ENCODE measurements around the gene UBE2D4.
A peak's percentile ranks its signal among the peaks of the same experiment; 100 is the strongest.
"Not testable (repeated sequence)": the region's sequence is repeated elsewhere in the genome, so short reads cannot be mapped to it uniquely, and the experiment has no call there.

The UBE2D4 gene

DNA sequence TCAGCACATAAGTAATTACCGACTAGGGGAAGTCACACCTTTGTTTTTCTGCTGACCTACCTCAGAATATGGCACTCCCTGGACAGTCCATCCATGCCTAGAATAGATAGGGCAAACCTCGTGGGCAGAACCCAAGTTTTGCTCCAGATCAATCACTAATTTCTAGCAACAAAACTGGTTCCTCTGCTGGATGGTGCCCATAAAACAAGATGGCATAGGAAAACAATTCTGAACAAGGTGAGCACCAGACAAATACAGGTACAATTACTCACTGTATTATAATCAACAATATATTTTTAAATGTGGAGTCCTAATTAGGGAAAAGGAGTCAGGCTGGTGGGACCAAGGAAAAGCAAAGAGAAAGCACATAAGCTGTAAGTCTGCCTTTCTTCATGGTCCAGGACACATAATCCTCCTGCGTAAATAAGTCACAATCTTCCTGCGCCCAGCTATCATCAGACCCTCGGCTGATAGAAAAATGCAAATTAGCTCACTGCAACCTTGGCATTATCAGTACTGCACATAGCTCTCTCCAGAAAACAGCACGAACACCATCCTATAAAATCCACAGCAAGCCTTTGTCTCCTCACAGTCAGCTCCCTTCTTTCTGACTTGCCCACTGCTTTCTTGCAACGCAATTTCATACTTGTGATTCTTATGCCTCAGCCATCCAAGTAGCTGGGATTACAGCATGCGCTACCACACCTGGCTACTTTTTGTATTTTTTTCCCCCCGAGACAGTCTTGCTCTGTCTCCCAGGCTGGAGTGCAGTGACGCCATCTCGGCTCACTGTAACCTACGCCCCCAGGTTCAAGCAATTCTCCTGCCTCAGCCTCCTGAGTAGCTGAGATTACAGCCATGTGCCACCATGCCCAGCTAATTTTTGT lies 34.9 kb upstream of the UBE2D4 start:
- Histone ChIP-seq H3K27me3 (ENCODE audit: control insufficient read depth in 1 of 2, insufficient read depth in 2 of 2, low read length in 2 of 2) (no peaks in the 10 kb centered on the region), H3K4me3 (ENCODE audit: low read depth in 1 of 2, low read length in 2 of 2) (no peak overlapping the region), H3K36me3 (ENCODE audit: insufficient read depth, low read length) (no peaks in the 10 kb centered on the region), H3K9me3 (ENCODE audit: low read length) (no peaks in the 10 kb centered on the region), H3K4me1 (ENCODE audit: insufficient read depth, low read length) (no peaks in the 10 kb centered on the region), H3K9ac (ENCODE audit: low read length) (no peak overlapping the region), H3K27ac (ENCODE audit: low read depth, low read length) (no peak overlapping the region)

DNA sequence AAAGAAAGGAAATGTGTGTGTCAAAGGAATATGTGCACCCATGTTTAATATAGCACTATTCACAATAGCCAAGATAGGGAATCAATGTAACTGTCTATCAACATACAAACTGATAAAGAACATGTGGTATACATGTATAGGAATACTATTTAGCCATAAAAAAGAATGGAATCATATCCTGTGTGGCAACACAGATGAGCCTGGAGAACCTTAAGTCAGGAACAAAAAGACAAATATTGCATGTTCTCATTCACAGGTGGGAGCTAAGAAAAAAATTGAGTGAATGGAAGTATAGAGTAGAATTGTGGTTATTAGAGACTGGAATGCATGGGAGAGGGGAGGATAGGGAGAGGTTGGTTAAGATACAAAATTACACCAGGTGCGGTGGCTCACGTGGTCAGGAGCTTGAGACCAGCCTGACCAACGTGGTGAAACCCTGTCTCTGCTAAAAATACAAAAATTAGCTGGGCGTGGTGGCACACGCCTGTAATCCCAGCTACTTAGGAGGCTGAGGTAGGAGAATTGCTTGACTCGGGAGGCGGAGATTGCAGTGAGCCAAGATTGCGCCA lies 30.3 kb upstream of the UBE2D4 start:
- no peaks in the 10 kb centered on the region for H3K9me3 ChIP-seq (ENCODE audit: low read length)
- no peaks in the 10 kb centered on the region for H3K4me1 ChIP-seq (ENCODE audit: insufficient read depth, low read length)
- H3K36me3 ChIP-seq (ENCODE audit: insufficient read depth, low read length) = peaks cover 4% of the 10 kb centered on the region
- no peak overlapping the region for H3K4me3 ChIP-seq (ENCODE audit: low read depth in 1 of 2, low read length in 2 of 2)
- no peak overlapping the region for H3K27ac ChIP-seq (ENCODE audit: low read depth, low read length)
- H3K9ac ChIP-seq (ENCODE audit: low read length) = no peak overlapping the region
- no peaks in the 10 kb centered on the region for H3K27me3 ChIP-seq (ENCODE audit: control insufficient read depth in 1 of 2, insufficient read depth in 2 of 2, low read length in 2 of 2)

DNA sequence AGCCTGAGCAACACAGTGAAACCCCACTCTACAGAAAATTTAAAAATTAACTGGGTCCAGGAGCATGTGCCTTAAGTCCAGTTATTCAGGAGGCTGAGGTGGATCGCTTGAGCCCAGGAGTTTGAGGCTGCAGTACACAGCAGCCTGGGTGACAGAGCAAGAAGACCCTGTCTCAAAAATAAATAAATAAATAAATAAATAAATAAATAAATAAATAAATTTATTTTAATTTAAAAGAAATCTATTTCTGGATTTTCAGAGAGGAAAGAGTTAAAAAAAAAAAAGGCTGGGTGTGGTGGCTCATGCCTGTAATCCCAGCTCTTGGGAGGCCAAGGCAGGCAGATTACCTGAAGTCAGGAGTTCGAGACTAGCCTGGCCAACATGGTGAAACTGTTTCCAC lies 27.7 kb upstream of the UBE2D4 start:
- H3K27me3 ChIP-seq (ENCODE audit: control insufficient read depth in 1 of 2, insufficient read depth in 2 of 2, low read length in 2 of 2); H3K27ac ChIP-seq (ENCODE audit: low read depth, low read length); H3K36me3 ChIP-seq (ENCODE audit: insufficient read depth, low read length); H3K4me3 ChIP-seq (ENCODE audit: low read depth in 1 of 2, low read length in 2 of 2); H3K4me1 ChIP-seq (ENCODE audit: insufficient read depth, low read length); H3K9me3 ChIP-seq (ENCODE audit: low read length); H3K9ac ChIP-seq (ENCODE audit: low read length): not testable (repeated sequence)

DNA sequence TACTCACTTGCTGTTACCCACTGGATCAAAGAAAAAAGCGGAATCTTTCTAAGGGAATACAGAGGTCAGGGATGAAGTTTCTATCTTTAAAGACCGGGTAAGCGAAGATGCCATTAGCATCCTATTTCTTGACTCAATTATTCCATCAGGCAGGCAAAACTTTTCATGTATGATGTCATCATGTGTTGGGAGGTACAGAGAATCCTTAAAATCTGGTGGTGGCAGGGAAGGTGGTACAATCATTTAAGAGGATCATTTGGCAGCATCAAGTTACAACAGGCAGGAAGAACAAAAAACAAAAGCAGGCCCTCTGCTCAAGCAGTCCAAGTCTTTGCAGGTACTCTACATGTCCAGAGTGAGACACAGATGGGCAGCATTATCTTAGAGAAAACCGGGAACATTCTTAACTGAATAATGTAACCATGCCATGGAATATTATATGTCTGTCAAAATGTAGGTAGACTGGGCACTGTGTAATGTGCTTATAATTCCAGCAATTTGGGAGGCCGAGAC lies 23.6 kb upstream of the UBE2D4 start:
- H3K4me1 ChIP-seq (ENCODE audit: insufficient read depth, low read length) = peaks cover 24% of the 10 kb centered on the region
- no peak overlapping the region for H3K4me3 ChIP-seq (ENCODE audit: low read depth in 1 of 2, low read length in 2 of 2)
- H3K27ac ChIP-seq (ENCODE audit: low read depth, low read length) = no peak overlapping the region
- H3K36me3 ChIP-seq (ENCODE audit: insufficient read depth, low read length) = peaks cover 4% of the 10 kb centered on the region
- H3K9me3 ChIP-seq (ENCODE audit: low read length) = no peaks in the 10 kb centered on the region
- no peaks in the 10 kb centered on the region for H3K27me3 ChIP-seq (ENCODE audit: control insufficient read depth in 1 of 2, insufficient read depth in 2 of 2, low read length in 2 of 2)
- H3K9ac ChIP-seq (ENCODE audit: low read length) = no peak overlapping the region

DNA sequence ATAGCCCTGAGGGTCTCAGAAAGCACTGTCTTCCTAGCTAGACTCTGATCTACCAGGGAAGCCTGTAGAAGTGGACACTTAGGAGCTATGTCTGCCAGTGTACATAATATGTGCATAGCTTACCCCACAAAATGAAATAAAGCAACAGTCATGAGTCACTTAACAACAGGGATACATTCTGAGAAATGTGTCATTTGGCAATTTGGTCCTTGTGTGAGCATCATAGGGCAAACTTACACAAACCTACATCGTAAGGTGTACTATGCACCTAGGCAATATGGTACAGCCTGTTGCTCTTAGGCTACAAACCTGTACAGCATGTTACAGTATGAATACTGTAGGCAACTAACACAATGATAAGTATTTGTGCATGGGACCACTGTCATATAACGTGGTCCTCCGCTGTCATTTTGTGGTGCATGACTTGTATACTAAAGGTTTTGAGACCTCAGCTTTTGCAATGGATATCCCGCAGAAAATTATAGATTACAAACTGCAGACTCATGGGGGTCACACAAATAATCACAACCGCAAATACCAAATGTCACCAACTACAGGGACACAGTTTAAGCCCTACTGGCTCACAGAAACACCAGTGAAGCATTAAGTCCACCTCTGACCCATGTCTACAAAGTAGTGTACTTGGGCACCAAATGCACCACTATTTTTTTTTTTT lies 21.6 kb upstream of the UBE2D4 start:
- Histone ChIP-seq H3K27ac (ENCODE audit: low read depth, low read length) (peak overlapping the region; percentile 68), H3K9ac (ENCODE audit: low read length) (no peak overlapping the region), H3K9me3 (ENCODE audit: low read length) (no peaks in the 10 kb centered on the region), H3K4me3 (ENCODE audit: low read depth in 1 of 2, low read length in 2 of 2) (peak overlapping the region in 1 of 2 donors; percentile 81), H3K27me3 (ENCODE audit: control insufficient read depth in 1 of 2, insufficient read depth in 2 of 2, low read length in 2 of 2) (no peaks in the 10 kb centered on the region), H3K4me1 (ENCODE audit: insufficient read depth, low read length) (peaks cover 24% of the 10 kb centered on the region), H3K36me3 (ENCODE audit: insufficient read depth, low read length) (no peaks in the 10 kb centered on the region)

DNA sequence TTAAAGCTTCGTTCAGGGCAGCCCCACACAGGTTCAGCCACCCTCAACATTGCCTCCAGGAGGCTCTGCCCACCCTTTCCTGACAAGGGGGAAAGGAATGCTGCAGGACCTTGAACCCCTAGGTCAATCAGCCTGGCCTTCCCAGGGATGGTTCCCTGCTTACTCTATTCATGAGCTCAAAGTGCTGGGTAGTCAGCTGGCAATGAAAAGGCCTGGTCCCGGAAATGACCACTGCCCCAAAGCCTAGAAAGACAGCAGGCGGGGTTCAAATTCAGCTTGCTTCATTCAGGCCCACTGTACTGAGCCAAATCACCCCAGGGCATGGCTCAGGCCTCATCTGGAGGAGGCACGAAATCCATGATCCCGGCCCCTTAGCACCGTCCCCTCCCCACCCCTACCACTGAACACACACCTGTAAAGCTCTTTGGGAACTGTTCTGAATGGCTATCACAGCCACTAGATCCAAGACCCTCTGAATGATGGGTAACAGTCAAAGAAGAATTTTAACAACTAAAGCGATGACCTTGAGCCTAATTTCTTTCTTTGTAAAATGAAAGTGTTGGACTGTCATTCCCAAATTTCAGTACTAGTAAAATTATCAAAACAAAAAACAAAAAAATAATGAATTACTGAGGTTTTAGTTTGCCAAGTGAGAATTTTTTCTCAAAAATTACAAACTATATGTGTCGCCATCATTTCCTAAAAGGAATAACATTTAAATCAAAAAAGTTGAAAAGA lies 20.9 kb upstream of the UBE2D4 start:
- peaks cover 24% of the 10 kb centered on the region for H3K4me1 ChIP-seq (ENCODE audit: insufficient read depth, low read length)
- no peaks in the 10 kb centered on the region for H3K9me3 ChIP-seq (ENCODE audit: low read length)
- H3K27me3 ChIP-seq (ENCODE audit: control insufficient read depth in 1 of 2, insufficient read depth in 2 of 2, low read length in 2 of 2) = no peaks in the 10 kb centered on the region
- H3K9ac ChIP-seq (ENCODE audit: low read length) = peak overlapping the region; percentile 82
- H3K4me3 ChIP-seq (ENCODE audit: low read depth in 1 of 2, low read length in 2 of 2) = peak overlapping the region; percentile 73 to 81
- H3K36me3 ChIP-seq (ENCODE audit: insufficient read depth, low read length) = no peaks in the 10 kb centered on the region
- peak overlapping the region; percentile 68 for H3K27ac ChIP-seq (ENCODE audit: low read depth, low read length)

DNA sequence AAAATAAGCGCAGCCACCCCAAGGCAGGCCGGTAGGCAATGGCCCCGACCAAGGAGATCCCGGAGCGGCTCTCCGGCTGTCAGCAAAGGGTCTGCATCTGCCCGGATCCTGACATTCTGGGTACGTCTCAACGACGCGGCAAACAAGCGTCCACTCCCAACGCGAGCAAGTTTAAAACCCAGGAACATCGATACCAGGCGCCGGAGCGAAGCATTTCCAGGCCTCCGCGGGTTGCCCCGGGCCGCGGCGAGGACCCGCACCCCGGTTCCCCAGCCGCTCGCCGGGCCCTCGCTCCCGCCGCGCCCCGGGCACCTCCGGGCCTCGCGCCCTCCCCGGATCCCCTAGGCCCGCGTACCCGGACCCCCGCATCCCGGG lies 20.3 kb upstream of the UBE2D4 start:
- no peaks in the 10 kb centered on the region for H3K9me3 ChIP-seq (ENCODE audit: low read length)
- no peaks in the 10 kb centered on the region for H3K27me3 ChIP-seq (ENCODE audit: control insufficient read depth in 1 of 2, insufficient read depth in 2 of 2, low read length in 2 of 2)
- peaks cover 24% of the 10 kb centered on the region for H3K4me1 ChIP-seq (ENCODE audit: insufficient read depth, low read length)
- H3K9ac ChIP-seq (ENCODE audit: low read length) = peak overlapping the region; percentile 82
- peak overlapping the region; percentile 73 to 81 for H3K4me3 ChIP-seq (ENCODE audit: low read depth in 1 of 2, low read length in 2 of 2)
- no peaks in the 10 kb centered on the region for H3K36me3 ChIP-seq (ENCODE audit: insufficient read depth, low read length)
- peak overlapping the region; percentile 68 for H3K27ac ChIP-seq (ENCODE audit: low read depth, low read length)

DNA sequence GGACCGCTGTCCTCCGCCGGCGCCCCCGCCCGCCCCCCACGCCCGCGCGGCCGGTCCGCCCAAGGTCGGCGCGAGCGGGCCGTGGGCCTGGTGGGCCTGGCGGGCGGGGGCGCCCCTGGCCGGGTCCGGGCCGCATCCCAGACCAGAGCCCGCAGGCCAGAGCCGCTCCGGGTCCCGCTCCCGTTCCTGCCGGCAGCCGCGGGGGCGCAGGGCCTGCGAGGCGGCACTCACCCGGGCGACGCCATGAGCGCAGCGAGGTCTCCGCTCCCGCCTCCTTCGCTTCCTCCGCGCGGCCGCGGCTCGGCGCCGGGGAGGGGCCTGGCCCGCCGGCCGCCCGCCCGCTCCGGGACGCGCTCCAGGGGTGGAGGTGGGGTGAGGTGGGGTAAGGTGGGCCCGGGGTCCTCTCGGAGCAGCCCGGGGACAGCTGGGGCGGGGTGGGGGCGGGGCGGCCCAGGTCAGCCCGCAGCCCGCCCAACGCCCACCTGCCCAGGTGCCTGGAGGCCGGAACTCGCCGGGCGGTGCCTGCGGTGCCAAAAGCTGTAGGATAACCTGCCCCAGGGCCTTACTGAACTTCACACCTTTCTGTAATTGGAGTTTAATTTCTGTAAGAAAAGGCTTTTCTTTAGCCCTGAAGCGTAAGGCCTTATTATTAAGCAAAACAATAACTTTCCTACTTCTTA lies 19.8 kb upstream of the UBE2D4 start, which contains the start of gene URGCP:
Gene URGCP (minus strand): TSS at position 266 of the 680 bp plus-strand sequence. CDS start 21 bp downstream, at position 245.
- Histone ChIP-seq H3K27ac (ENCODE audit: low read depth, low read length) (peak within 1 kb of the TSS; percentile 92), H3K9me3 (ENCODE audit: low read length) (no peaks in the 10 kb centered on the region), H3K27me3 (ENCODE audit: control insufficient read depth in 1 of 2, insufficient read depth in 2 of 2, low read length in 2 of 2) (no peaks in the 10 kb centered on the region), H3K9ac (ENCODE audit: low read length) (peak within 1 kb of the TSS; percentile 82), H3K4me1 (ENCODE audit: insufficient read depth, low read length) (peaks cover 24% of the 10 kb centered on the region), H3K4me3 (ENCODE audit: low read depth in 1 of 2, low read length in 2 of 2) (peak within 1 kb of the TSS; percentile 81 to 85), H3K36me3 (ENCODE audit: insufficient read depth, low read length) (no peaks in the 10 kb centered on the region)

DNA sequence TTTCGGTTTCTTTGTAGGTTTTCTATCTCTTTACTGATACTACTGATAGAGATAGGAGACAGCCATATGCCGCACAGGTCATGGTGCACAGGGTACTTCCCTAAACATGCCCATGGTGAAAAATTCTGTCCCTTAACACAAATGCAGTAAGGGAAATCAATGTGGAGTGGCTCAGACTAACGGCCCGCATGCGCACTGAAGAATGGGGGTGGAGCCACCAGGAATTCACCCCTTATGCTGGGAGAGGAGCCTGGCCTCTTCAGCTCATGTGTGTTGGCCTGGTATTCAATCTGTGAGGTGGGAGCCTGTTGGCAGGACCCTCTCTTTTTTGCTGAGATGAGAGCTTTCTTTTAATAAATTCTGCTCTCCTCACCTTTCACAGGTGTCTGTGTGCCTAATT lies 11.4 kb upstream of the UBE2D4 start:
- H3K4me3 ChIP-seq (ENCODE audit: low read depth in 1 of 2, low read length in 2 of 2) = no peak overlapping the region
- H3K9me3 ChIP-seq (ENCODE audit: low read length) = no peaks in the 10 kb centered on the region
- H3K36me3 ChIP-seq (ENCODE audit: insufficient read depth, low read length) = no peaks in the 10 kb centered on the region
- no peak overlapping the region for H3K27ac ChIP-seq (ENCODE audit: low read depth, low read length)
- H3K9ac ChIP-seq (ENCODE audit: low read length) = no peak overlapping the region
- H3K27me3 ChIP-seq (ENCODE audit: control insufficient read depth in 1 of 2, insufficient read depth in 2 of 2, low read length in 2 of 2) = no peaks in the 10 kb centered on the region
- H3K4me1 ChIP-seq (ENCODE audit: insufficient read depth, low read length) = no peaks in the 10 kb centered on the region

DNA sequence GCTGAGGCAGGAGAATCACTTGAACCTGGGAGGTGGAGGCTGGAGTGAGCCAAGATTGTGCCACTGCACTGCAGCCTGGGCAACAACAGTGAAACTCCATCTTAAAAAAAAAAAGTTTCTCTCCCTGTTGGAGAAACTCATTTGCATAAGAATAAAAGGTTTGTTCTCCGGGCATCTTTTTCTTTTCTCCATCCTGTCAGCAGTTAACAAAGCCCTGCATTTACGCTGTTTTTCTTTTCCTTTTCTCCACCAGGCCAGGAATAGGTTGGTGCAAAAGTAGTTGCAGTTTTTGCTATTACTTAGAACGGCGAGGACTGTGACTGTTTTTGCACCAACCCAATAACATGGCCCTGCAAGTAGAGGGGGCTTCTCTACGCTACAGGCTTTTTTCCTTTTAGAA lies 10.3 kb upstream of the UBE2D4 start:
- no peak overlapping the region for H3K27ac ChIP-seq (ENCODE audit: low read depth, low read length)
- no peaks in the 10 kb centered on the region for H3K9me3 ChIP-seq (ENCODE audit: low read length)
- no peaks in the 10 kb centered on the region for H3K36me3 ChIP-seq (ENCODE audit: insufficient read depth, low read length)
- H3K4me1 ChIP-seq (ENCODE audit: insufficient read depth, low read length) = no peaks in the 10 kb centered on the region
- H3K4me3 ChIP-seq (ENCODE audit: low read depth in 1 of 2, low read length in 2 of 2) = no peak overlapping the region
- H3K27me3 ChIP-seq (ENCODE audit: control insufficient read depth in 1 of 2, insufficient read depth in 2 of 2, low read length in 2 of 2) = no peaks in the 10 kb centered on the region
- H3K9ac ChIP-seq (ENCODE audit: low read length) = no peak overlapping the region
